ENCODE measurements around the gene ATP2B3.
"Not testable (repeated sequence)": the region's sequence is repeated elsewhere in the genome, so short reads cannot be mapped to it uniquely, and the experiment has no call there.

The ATP2B3 gene

GRCh38 chrX:153602601-153603000 is 85.2 kb downstream of the ATP2B3 start:
- TF ChIP-seq CTCF (IDR thresholded peaks at IDR 0.05; ENCODE audit: low read depth, low read length), result no peak
- H3K4me3 ChIP-seq (replicated peaks in 1 of 2; ENCODE audit: low read depth in 2 of 2, low read length in 2 of 2), result no peak overlapping the region
- no peak for DNase-seq (ENCODE audit: low read depth in 2 of 2)

GRCh38 chrX:153603131-153603656 is 85.8 kb downstream of the ATP2B3 start:
- H3K4me3 ChIP-seq (replicated peaks in 1 of 2; ENCODE audit: low read depth in 2 of 2, low read length in 2 of 2), result no peak overlapping the region
- no peak for TF ChIP-seq CTCF (IDR thresholded peaks at IDR 0.05; ENCODE audit: low read depth, low read length)

GRCh38 chrX:153604666-153605380 is 87.4 kb downstream of the ATP2B3 start:
- not testable (repeated sequence) for DNase-seq (ENCODE audit: low read depth in 2 of 2)

More at GRCh38 chrX:153603131-153603656, 85.8 kb downstream of the ATP2B3 start:
- DNase-seq (ENCODE audit: low read depth in 2 of 2), result no peak

GRCh38 chrX:153606503-153606902 is 89.1 kb downstream of the ATP2B3 start:
- no peak for TF ChIP-seq CTCF (IDR thresholded peaks at IDR 0.05; ENCODE audit: low read depth, low read length)
- DNase-seq (ENCODE audit: low read depth in 2 of 2), result no peak
- H3K4me3 ChIP-seq (replicated peaks in 1 of 2; ENCODE audit: low read depth in 2 of 2, low read length in 2 of 2), result no peak overlapping the region

More at GRCh38 chrX:153604666-153605380, 87.4 kb downstream of the ATP2B3 start:
- not testable (repeated sequence) for H3K4me3 ChIP-seq (replicated peaks in 1 of 2; ENCODE audit: low read depth in 2 of 2, low read length in 2 of 2)

- no peak overlapping the region for H3K4me3 ChIP-seq (replicated peaks in 1 of 2; ENCODE audit: low read depth in 2 of 2, low read length in 2 of 2)
- TF ChIP-seq CTCF (IDR thresholded peaks at IDR 0.05; ENCODE audit: low read depth, low read length), result no peak
- no peak for DNase-seq (ENCODE audit: low read depth in 2 of 2)
These were observed 90.9 kb downstream of the ATP2B3 start for GRCh38 chrX:153608376-153608775.

- TF ChIP-seq CTCF (IDR thresholded peaks at IDR 0.05; ENCODE audit: low read depth, low read length), result no peak
- DNase-seq (ENCODE audit: low read depth in 2 of 2), result peak; percentile 15 to 52
- no peak overlapping the region for H3K4me3 ChIP-seq (replicated peaks in 1 of 2; ENCODE audit: low read depth in 2 of 2, low read length in 2 of 2)
These were observed 91.4 kb downstream of the ATP2B3 start for GRCh38 chrX:153608806-153609205.

GRCh38 chrX:153609917-153610835 is 92.7 kb downstream of the ATP2B3 start:
- peak; percentile 48 to 77 for DNase-seq (ENCODE audit: low read depth in 2 of 2)
- peak; percentile 76 for TF ChIP-seq CTCF (IDR thresholded peaks at IDR 0.05; ENCODE audit: low read depth, low read length)
- H3K4me3 ChIP-seq (replicated peaks in 1 of 2; ENCODE audit: low read depth in 2 of 2, low read length in 2 of 2), result peak overlapping the region; percentile 4 to 30
